Measurements from ENCODE around the gene GCH1.

- no peak for TF ChIP-seq POLR2A (IDR thresholded peaks at IDR 0.05)
- no peak for TF ChIP-seq CTCF (IDR thresholded peaks at IDR 0.05)
These were observed 90.0 kb downstream of the GCH1 start for GRCh38 chr14:54812617-54813016.
